SK-N-SH (cell line): ENCODE data around the gene MARK3. TPM values are rescaled to one million over a fixed set of nuclear protein-coding genes. Genes with fewer than 3 reads are reported as not detected.

ENCODE experiments used
- CTCF ChIA-PET: fragments of 300-600, 350-600 bp; formaldehyde crosslinking; extraction: SDS; loops from one replicate; lab custom pipeline; 2021; lab: Yijun Ruan, JAX
- POLR2A ChIA-PET: fragments of 350-600 bp; sonication (Branson Sonifier 250); formaldehyde crosslinking; extraction: SDS; loops from one replicate; lab custom pipeline; 2020; ENCODE audit warnings: antibody characterized with exemption, inconsistent platforms; lab: Yijun Ruan, JAX
- DNase-seq: peaks from one replicate; pipeline ENCODE4 v3.0.0; 2012
- H2AFZ ChIP-seq: fragments of 200-600 bp; sonication (generic); 2 replicates; pipeline ENCODE4 v1.8.1; 2016; ENCODE audit warnings: antibody characterized with exemption, mild to moderate bottlenecking, low read depth
- H3F3A ChIP-seq: fragments of 200-600 bp; sonication (generic); replicated peaks from 2 replicates; pipeline ENCODE3; 2016; ENCODE audit warnings: antibody characterized with exemption, mild to moderate bottlenecking; ENCODE audit not compliant: insufficient read depth
- H3K27ac ChIP-seq, 2 experiments: fragments of 200-500 bp in 1 of 2; fragments of 200-600 bp in 1 of 2; sonication (Bioruptor generic) in 1 of 2; sonication (generic), shearing (Covaris generic) in 1 of 2; 2 replicates each; pipeline versions ENCODE4 v1.5.1 to v1.6.1; 2014 to 2016; ENCODE audit warnings: low read depth in 2 of 2, inconsistent platforms in 1 of 2, low read length in 1 of 2, mild to moderate bottlenecking in 1 of 2, mixed read lengths in 1 of 2
- H3K27me3 ChIP-seq: fragments of 200-600 bp; sonication (generic), shearing (Covaris generic); 2 replicates; pipeline ENCODE4 v1.6.1; 2016; ENCODE audit warnings: mixed run types; ENCODE audit not compliant: insufficient read depth
- H3K36me3 ChIP-seq, 2 experiments: fragments of 200-500 bp in 1 of 2; fragments of 200-600 bp in 1 of 2; sonication (Bioruptor generic) in 1 of 2; sonication (generic) in 1 of 2; replicated peaks in 1 of 2; 2 replicates each; pipeline versions ENCODE3 to v1.5.1; 2014 to 2016; ENCODE audit warnings: low read length in 1 of 2, mild to moderate bottlenecking in 1 of 2; ENCODE audit not compliant: insufficient read depth in 2 of 2, control insufficient read depth in 1 of 2
- H3K4me1 ChIP-seq, 2 experiments: fragments of 200-500 bp in 1 of 2; fragments of 200-600 bp in 1 of 2; sonication (Bioruptor generic) in 1 of 2; sonication (generic), shearing (Covaris generic) in 1 of 2; 2 replicates each; pipeline versions ENCODE4 v1.5.1 to v1.6.1; 2014 to 2016; ENCODE audit warnings: low read depth in 1 of 2, low read length in 1 of 2, mixed run types in 1 of 2; ENCODE audit not compliant: insufficient read depth in 2 of 2, control insufficient read depth in 1 of 2
- H3K4me2 ChIP-seq: fragments of 200-600 bp; sonication (generic), shearing (Covaris generic); 2 replicates; pipeline ENCODE4 v1.6.1; 2017; ENCODE audit warnings: mixed run types
- H3K4me3 ChIP-seq, 2 experiments: fragments of 200-500 bp in 1 of 2; fragments of 200-600 bp in 1 of 2; sonication (Bioruptor generic) in 1 of 2; sonication (generic), shearing (Covaris generic) in 1 of 2; 2 replicates each; pipeline versions ENCODE4 v1.5.1 to v1.8.1; 2014 to 2016; ENCODE audit warnings: low read depth in 2 of 2, inconsistent platforms in 1 of 2, low read length in 1 of 2, mild to moderate bottlenecking in 1 of 2, mixed read lengths in 1 of 2, moderate library complexity in 1 of 2
- H3K79me2 ChIP-seq: fragments of 200-600 bp; sonication (generic); 2 replicates; pipeline ENCODE4 v1.8.1; 2017; ENCODE audit warnings: mild to moderate bottlenecking; ENCODE audit not compliant: insufficient read depth
- H3K9ac ChIP-seq: fragments of 200-600 bp; sonication (generic); 2 replicates; pipeline ENCODE4 v1.6.1; 2017; ENCODE audit warnings: mixed run types
- H3K9me2 ChIP-seq: fragments of 200-600 bp; sonication (generic); 2 replicates; pipeline ENCODE4 v1.6.1; 2017; ENCODE audit warnings: mixed run types
- H3K9me3 ChIP-seq: fragments of 200-600 bp; sonication (generic); 2 replicates; pipeline ENCODE4 v1.6.1; 2017; ENCODE audit warnings: mixed run types, mild to moderate bottlenecking, moderate library complexity
- H4K20me1 ChIP-seq: fragments of 200-600 bp; sonication (generic); 2 replicates; pipeline ENCODE4 v1.6.1; 2017; ENCODE audit warnings: mild to moderate bottlenecking, mixed run types; ENCODE audit not compliant: insufficient read depth
- EZH2phosphoT487 ChIP-seq: fragments of 200-600 bp; sonication (generic); IDR thresholded peaks from 2 replicates; pipeline ENCODE4 v1.6.1; 2017; ENCODE audit warnings: low read depth, mixed run types, mild to moderate bottlenecking, antibody characterized with exemption, moderate library complexity, borderline replicate concordance
- GABPA ChIP-seq: IDR thresholded peaks from 2 replicates; pipeline ENCODE4 v1.4.0; 2012; ENCODE audit warnings: low read depth, mild to moderate bottlenecking
- JUND ChIP-seq: IDR thresholded peaks from 2 replicates; pipeline ENCODE4 v1.4.0; 2012
- MXI1 ChIP-seq: IDR thresholded peaks from 2 replicates; pipeline ENCODE4 v1.6.1; 2012; ENCODE audit warnings: mild to moderate bottlenecking, low read depth, low read length, improper control_type of control experiment
- NFIC ChIP-seq: IDR thresholded peaks from 2 replicates; pipeline ENCODE4 v1.4.0; 2012; ENCODE audit warnings: borderline replicate concordance
- POLR2AphosphoS5 ChIP-seq: IDR thresholded peaks from 2 replicates; pipeline ENCODE4 v1.6.1; 2012; ENCODE audit warnings: low read depth, low read length
- RAD21 ChIP-seq: IDR thresholded peaks from 2 replicates; pipeline ENCODE4 v1.6.1; 2012; ENCODE audit warnings: mild to moderate bottlenecking, low read length
- REST ChIP-seq: IDR thresholded peaks from 2 replicates; pipeline ENCODE4 v1.6.1; 2012; ENCODE audit warnings: mild to moderate bottlenecking, low read depth, low read length, moderate library complexity
- SIN3A ChIP-seq: IDR thresholded peaks from 2 replicates; pipeline ENCODE4 v1.6.1; 2012; ENCODE audit warnings: low read depth, mild to moderate bottlenecking, low read length, moderate library complexity, borderline replicate concordance
- SMC3 ChIP-seq: IDR thresholded peaks from 2 replicates; pipeline ENCODE4 v1.6.1; 2012; ENCODE audit warnings: low read depth, low read length, improper control_type of control experiment
- WGBS: methylation state at CpG from one replicate; pipeline ENCODE4 v1.1.6; 2017; ENCODE audit warnings: low lambda C conversion rate; 5-methylcytosine and 5-hydroxymethylcytosine counted together
- polyA plus RNA-seq, 3 experiments: library from polyadenylated mRNA; depleted of rRNA; stranded (reverse); fragments of >200 nt; gene quantifications; 2 replicates each; pipeline ENCODE4 v1.2.3, GENCODE V29; 2012
- TF ChIP-seq, protein P1 (sequence below): IDR thresholded peaks from 2 replicates; pipeline ENCODE4 v1.4.0; 2012; ENCODE audit warnings: low read depth
- TF ChIP-seq, protein P2 (sequence below): fragments of 200-600 bp; sonication (generic); IDR thresholded peaks from 2 replicates; pipeline ENCODE4 v1.6.1; 2017; ENCODE audit warnings: antibody characterized with exemption, mild to moderate bottlenecking, moderate library complexity

MARK3 gene
- polyA plus RNA-seq, 1 of the 3 experiments (the other 2 are of a cell fraction), result 73.4 TPM

DNA sequence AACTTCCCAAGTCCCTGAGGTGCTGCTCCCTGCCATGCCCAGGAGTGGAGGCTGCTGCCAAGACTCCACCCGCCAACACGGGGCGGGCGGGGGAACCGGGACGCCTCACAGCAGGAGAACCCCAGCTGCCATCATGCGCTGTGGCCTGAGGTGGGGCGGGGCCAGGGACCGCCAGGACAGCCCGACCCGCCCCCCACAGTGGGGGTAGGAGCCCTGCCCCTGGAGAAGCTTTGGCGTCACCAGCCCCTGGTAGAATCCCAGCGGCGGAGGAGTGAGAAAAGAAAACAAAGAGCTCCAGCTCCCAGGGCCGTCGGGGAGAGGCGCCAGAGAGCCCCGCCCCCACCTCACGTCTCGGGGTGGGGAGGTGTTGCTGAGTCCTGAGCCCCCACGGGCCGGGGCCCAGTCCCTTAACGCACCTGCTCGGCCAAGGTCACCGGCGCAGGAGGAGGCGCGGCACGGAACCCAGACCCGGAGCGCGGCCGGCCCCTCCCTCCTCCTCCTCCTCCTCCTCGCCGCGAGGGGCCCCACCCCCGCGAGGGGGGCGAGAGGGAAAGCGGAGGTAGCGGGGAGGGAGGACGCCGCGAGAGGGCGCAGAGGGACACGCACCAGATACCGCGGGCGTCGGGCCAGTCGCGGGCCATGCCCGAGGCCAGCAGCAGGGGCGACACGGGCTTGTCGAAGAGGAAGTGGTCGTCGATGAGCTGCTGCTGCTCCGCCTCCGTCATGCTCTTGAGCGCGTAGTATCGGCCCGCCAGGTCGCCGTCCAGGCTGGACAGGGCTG is 135.6 kb downstream of the MARK3 start:
- Histone ChIP-seq H3K27me3 (peaks cover 16% of the 10 kb centered on the region), H4K20me1 (no peaks in the 10 kb centered on the region), H3K4me2 (peak overlapping the region; percentile 83; the same call in 1 of the 2 replicates), H3K36me3 (peaks cover 0 to 4% of the 10 kb centered on the region in 2 experiments), H3K9me3 (no peaks in the 10 kb centered on the region), H3K27ac (peak overlapping the region in 1 of 2 experiments; percentile 74; a peak in 2 of 4 replicates), H3K79me2 (no peaks in the 10 kb centered on the region), H3K9me2 (no peaks in the 10 kb centered on the region), H2AFZ (no peak overlapping the region), H3K9ac (no peak overlapping the region), H3K4me3 (peak overlapping the region; percentile 35 to 57; a peak in 3 of 4 replicates), H3K4me1 (peaks cover 0 to 20% of the 10 kb centered on the region in 2 experiments; a peak in 1 of 4 replicates), H3F3A (peaks cover 9% of the 10 kb centered on the region)
- ChIA-PET POLR2A (interaction anchor here (0.6 to 3.5 kb wide), 5 partner anchors 22 to 1525 kb away, joined by 3 to 19 read pairs (median 3); partner anchors contain the start of genes BAG5 and EIF5), CTCF (interaction anchor here (0.9 to 9.6 kb wide), 10 partner anchors 10 to 189 kb away, joined by 3 to 194 read pairs (median 6); no protein-coding TSS in a partner anchor)
- WGBS, result 25% methylated on average over 26 of the region's 66 CpGs
- peak; percentile 92 for DNase-seq
- TF ChIP-seq REST (no peak), POLR2AphosphoS5 (0 out of 2 replicates have a peak, but pooled peaks have one; percentile 13), EZH2phosphoT487 (no peak), GABPA (no peak), SMC3 (peak; percentile 25; the same call in 1 of the 2 replicates), JUND (no peak), NFIC (0 out of 2 replicates have a peak, but pooled peaks have one; percentile 12), RAD21 (peak; percentile 36; the same call in 1 of the 2 replicates), SIN3A (no peak), MXI1 (peak; percentile 44)
- TF ChIP-seq, protein P1, sequence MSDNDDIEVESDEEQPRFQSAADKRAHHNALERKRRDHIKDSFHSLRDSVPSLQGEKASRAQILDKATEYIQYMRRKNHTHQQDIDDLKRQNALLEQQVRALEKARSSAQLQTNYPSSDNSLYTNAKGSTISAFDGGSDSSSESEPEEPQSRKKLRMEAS, result 0 out of 2 replicates have a peak, but pooled peaks have one; percentile 25
- TF ChIP-seq, protein P2, sequence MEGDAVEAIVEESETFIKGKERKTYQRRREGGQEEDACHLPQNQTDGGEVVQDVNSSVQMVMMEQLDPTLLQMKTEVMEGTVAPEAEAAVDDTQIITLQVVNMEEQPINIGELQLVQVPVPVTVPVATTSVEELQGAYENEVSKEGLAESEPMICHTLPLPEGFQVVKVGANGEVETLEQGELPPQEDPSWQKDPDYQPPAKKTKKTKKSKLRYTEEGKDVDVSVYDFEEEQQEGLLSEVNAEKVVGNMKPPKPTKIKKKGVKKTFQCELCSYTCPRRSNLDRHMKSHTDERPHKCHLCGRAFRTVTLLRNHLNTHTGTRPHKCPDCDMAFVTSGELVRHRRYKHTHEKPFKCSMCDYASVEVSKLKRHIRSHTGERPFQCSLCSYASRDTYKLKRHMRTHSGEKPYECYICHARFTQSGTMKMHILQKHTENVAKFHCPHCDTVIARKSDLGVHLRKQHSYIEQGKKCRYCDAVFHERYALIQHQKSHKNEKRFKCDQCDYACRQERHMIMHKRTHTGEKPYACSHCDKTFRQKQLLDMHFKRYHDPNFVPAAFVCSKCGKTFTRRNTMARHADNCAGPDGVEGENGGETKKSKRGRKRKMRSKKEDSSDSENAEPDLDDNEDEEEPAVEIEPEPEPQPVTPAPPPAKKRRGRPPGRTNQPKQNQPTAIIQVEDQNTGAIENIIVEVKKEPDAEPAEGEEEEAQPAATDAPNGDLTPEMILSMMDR, result peak; percentile 41
